ENCODE results near the gene GPSM1.

GPSM1 gene

GRCh38 chr9:136379891-136380290 lies 52.6 kb downstream of the GPSM1 start:
- DNase-seq, result no peak

- no peak for DNase-seq
Observed at GRCh38 chr9:136380381-136380780, 53.0 kb downstream of the GPSM1 start.

DNA sequence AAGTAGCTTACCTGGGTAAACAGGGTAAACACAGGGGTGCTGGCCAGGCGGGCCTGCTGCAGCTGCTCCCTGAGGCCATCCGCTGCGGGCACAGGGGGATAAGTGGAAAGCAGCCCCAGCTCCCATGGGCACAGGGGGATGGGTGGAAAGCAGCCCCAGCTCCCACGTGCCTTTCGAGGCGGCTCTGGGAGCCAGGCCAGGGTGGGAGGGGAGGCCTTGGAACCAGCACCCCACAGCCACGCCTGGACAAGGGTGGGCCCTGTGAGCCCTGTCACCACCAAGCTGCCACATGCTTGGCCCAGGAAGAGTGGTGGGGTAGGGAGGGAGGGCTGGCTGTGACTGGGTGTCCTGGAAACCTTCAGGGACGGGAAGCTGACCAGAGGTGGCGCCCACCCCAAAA lies 54.0 kb downstream of the GPSM1 start:
- DNase-seq, result no peak

GRCh38 chr9:136381966-136382513 lies 54.7 kb downstream of the GPSM1 start:
- no peak for DNase-seq

- no peak for DNase-seq
Observed at GRCh38 chr9:136383436-136383835, 56.1 kb downstream of the GPSM1 start.

- DNase-seq, result no peak
Observed at GRCh38 chr9:136385015-136385414, 57.7 kb downstream of the GPSM1 start.

DNA sequence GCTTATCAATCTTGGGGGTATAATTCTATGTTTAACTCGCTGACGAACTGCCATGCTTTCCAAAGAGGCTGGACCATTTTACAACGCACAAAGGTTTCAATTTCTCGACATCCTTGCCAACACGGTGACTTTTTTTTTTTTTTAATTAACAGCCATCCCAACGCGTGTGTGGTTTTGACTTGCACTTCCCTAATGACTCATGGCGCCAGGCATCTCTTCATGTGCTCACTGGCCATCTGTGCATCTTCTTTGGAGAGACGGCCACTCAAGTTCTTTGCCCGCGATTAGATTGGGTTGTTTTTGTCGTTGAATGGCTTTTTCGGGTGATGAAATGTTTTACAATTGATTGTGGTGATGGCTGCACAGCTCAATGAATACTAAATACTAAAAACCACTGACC lies 58.7 kb downstream of the GPSM1 start:
- no peak for DNase-seq

DNA sequence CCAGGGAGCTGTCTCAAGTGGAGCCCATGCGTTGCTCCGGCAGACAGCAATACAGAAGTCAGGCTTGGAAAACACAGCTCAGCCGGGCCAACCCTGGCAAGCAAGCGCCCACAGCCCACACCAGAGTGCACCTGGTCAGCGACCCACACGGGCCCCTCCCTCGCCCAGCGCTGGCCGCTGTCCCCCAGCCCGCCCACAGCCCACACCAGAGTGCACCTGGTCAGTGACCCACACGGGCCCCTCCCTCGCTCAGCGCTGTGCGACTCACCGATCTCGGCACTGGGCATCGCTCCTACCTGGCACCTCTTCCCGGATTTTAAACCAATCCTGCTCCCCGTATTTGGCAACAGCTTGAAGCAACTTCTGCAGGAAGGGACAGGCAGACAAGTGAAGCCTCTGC lies 59.9 kb downstream of the GPSM1 start:
- no peak for DNase-seq

- DNase-seq, result no peak
Observed at GRCh38 chr9:136389396-136389795, 62.1 kb downstream of the GPSM1 start.

DNA sequence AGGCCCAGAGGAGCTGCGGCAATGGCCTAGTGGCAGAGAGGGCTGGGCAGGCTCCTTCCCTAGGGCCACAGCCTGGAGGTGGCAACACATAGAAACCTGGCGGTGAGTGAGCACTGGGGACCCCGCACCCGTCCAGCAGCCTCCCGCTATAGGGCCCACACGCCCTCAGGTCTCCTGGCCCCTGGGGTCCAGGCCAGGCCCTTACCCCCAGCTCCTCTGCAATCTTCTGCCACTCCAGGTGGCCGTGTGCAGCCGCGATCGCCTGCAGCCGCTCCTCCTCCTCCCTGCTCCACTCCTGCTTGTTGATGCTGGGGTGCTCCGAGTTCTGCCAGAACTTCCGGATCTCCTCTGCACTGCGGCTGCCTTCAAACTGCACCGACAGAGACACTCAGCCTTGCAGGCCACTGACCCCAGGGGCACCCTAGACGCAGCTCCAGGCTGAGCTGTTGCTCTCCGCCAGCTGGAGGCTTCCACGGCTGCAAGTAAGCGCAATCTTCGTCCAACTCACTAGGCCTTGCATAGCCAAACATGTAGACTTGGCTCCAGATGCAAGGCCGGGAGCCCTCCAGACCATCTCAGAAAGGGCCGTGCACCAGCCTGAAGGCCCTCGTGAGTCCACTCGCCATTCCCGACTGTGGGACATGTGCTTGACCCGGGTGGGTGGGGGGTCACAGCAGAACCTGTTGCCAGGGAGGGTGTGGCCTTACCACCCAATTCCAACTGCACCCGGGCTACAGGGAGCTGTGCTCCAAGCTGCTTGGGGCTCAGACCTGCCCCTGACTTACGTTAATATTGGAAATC lies 64.6 kb downstream of the GPSM1 start:
- DNase-seq, result no peak

GRCh38 chr9:136392538-136393449 lies 65.5 kb downstream of the GPSM1 start:
- no peak for DNase-seq

GRCh38 chr9:136393531-136393930 lies 66.2 kb downstream of the GPSM1 start:
- no peak for DNase-seq

- DNase-seq, result no peak
Observed at GRCh38 chr9:136394312-136395019, 67.1 kb downstream of the GPSM1 start.

GRCh38 chr9:136395020-136395340 lies 67.6 kb downstream of the GPSM1 start:
- DNase-seq, result no peak

DNA sequence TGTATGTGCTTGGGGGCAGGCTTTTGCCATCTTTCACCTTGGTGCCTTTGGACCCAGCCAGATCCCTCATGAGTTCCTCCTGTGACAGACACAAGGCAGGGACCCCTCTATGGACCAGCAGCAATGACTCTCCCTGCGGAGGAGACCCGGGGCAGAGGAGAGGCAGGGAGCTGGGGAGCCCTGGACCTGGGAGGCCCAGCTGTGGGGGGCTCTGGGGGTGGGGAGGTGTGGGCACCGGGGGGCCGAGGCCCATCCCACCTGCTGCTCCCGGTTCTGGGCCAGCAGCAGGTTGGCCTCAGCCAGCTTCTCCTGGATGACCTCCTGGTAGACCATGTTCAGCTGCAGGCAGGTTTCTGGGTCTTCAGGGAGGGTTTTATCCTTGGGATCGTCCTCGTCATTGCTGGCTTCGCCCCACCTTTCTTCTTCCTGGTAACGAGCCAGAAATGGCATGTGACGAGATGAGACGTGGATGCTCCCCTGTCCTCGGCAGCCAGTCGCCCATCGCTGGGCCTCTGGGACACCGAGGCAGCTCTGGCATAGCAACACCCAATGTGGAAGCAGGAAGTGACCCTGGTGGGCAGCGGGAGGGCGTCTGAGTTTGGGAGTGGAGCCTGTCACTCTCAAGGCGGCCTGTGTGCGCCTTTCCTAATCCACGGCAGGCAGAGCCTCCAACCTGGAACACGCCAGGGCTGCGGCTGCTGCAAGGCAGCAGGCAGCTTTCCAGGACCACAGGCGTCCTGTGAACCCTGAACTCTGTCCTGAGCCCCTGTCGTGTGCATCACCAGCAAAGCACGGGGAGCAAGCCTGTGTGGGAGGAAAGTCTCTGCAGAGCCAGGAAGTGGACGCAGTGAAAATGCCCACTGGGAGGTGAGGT lies 68.2 kb downstream of the GPSM1 start:
- DNase-seq, result no peak

- no peak for DNase-seq
Observed at GRCh38 chr9:136396219-136396515, 68.8 kb downstream of the GPSM1 start.

DNA sequence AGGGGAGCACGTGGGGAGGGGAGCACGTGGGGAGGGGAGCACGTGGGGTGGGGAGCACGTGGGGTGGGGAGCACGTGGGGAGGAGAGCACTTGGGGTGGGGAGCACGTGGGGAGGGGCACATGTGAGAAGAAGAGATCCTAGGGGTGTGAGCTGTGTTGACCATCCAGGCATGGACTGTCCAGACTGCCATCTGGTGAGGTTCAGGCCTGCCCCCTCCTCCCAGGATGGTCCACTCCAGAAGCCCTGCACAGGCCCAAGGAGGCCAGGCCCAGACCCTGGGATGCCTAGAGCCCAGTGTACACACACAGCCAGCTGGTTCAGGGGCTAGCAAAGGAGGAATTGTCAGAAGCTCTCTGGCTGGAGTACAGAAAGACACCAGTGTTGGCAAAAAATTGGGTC lies 70.3 kb downstream of the GPSM1 start:
- no peak for DNase-seq

DNA sequence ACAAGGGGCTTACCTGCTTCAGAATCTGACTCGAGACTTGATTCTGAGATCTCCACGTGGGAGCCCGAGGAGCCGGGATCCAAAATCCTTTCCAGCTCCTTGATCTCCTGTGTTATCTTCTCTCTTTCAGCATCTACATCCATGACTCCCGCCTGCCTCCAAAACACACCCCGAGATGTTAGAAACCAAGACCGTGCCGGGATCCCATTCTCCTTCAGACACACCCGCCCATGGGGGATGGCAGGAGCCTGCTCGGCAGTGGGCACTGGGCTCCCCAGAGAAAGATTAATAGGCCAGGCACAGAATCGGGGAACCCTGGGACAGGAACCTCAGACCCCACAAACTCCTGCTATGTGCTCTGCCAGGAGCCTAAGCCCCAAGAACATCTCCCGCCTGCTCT lies 70.9 kb downstream of the GPSM1 start:
- no peak for DNase-seq

DNA sequence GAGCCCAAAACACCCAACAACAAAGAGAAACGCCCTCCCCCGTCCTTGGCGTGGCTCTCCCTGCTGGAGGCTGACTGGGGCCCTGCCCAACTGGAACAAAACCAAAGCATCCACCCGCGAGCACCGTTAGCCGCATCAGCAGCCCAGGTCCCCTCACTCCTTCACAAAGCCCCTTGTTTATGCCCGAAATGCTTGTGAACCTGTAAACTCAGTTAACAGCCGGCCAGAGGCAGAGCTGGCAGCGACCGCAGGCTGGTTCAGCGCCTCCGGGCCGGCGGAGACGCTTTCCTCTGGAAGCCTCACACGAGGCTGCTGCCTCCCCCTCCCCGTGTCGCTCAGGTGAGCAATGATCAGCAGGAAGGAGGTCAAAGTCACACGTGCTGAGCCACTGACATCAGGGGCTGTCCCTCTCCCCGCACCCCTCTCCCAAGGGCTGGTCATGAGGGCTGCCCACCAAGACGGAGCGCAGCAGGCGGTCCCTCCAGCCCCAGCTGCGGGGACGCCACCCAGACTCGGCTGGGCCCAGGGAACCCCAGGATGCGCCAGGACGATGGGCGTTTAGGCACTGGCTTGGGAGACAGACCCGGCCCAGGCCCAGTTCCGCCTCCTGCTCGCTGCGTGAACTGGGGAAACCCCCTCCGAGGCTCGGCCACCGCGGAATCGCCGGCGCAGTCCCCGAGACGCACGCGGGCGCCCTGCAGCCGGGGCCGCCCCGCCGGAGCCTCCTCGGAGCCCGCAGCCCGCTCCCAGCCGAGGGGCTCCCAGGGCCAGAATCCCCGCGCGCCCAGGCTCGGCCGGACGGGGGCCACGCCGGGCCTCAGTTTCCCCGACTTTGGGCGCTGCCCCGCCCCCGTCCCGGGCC lies 72.1 kb downstream of the GPSM1 start:
- no peak for DNase-seq

DNA sequence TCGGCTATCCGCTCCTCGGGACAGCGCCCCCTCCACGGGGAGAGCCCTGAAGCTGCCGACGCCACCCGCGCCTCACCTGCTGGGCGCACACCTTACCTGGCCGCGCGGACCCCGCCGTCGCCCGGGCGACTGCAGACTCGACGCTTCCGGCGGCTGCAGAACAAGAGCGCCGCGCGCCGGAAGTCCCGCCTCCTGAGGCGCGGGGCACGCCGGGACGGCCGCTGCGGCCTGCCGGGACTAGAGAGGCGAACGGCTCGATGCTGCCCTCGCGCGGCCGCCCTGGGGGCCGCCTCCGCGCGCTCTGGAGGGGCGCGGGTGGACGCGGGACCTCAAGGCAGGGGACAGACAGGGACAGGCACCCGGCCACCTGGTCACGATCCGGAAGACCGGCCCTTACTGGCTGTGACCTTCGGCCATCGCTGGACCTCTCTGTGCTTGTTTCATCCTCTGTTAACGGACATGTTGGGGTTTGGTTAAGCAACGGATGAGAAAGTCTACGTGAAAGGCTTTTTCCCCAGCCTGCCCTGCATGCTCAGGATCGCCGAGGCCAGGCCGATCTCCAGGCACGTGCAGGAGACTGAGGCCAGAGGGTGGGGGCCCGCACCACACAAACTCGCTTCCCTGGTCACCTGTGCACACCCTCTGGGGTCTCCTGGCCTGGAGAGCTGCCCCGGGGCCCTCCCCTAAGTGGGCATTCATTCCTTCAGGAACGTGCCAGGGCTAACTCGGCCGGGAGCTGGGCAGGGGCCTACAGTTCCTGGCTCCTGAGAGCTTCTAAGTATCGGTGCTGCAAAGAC lies 72.9 kb downstream of the GPSM1 start, which contains the start of gene SNAPC4:
TSS of gene SNAPC4 (minus strand) at position 133 of the 797 bp plus-strand sequence. CDS start 1,742 bp downstream, outside the sequence.
- no peak for DNase-seq
